T-helper 9 cell (primary cell): ENCODE results near the gene MPPED1.

ENCODE experiments used
- DNase-seq: peaks from one replicate; pipeline ENCODE4 v3.0.0-alpha.2; 2020

The MPPED1 gene

DNA sequence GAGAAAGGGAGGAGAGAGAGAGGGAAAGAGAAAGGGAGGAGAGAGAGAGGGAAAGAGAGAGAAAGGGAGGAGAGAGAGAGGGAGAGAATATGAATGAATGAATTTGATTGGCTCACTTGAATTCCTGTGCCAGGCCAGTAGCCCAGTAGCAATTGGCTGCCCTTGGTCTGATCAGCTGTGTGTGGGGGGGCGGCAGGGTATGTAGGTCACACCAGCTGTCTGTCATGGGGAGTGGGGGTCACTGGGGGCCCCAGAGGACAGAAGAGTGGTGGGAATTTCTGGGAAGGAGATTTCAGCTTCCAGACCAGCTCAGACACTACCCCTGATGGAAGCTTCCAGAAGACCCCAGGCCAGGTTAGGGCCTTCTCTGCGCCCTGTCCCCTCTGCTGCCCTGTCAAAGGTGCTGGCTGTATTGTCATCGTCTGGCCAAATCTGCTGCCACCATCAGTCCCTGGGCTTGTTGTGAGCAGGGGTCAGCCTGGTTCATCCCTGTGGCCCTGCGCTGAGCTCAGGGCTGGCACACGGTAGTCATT, 21.1 kb downstream of the MPPED1 start:
- DNase-seq = no peak

DNA sequence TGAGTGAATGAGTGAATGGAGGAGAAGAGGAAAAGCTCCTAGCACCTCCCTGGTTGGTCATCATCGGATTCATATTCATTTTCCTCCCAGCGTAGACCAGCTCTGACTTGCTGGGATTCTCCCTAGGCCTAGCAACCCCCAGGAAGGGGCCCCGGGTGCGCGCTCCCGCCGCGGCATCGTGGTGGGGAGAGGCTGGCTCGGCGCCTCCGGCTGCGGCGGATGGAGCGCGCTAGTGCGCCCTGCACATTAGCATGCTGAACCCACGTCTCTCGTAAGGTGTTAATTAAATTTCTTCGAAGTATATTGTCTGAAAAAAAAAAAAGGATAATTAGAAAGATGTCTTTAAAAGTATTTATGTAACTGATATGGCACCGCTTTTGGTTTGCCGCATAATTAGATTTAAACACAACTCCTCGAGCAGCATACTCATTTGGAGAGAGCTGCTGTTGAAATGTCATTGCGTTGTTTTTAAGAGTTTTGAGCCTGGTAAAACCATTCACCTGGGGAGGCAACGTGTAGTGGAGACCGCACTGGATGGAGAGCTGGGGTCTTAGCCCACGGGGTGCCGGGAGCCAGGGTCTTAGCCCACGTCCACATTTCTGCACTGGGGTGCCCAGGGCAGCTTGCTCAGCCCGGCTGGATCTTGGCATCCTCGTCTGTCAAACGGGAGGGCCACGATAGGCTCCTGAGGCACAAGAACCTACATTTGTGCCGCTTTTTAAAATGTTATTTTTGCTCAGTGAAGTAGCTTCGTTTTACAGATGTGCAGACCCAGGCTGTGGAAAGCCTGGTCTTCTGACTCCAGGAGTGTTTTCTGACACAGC, 21.8 kb downstream of the MPPED1 start:
- no peak for DNase-seq

DNA sequence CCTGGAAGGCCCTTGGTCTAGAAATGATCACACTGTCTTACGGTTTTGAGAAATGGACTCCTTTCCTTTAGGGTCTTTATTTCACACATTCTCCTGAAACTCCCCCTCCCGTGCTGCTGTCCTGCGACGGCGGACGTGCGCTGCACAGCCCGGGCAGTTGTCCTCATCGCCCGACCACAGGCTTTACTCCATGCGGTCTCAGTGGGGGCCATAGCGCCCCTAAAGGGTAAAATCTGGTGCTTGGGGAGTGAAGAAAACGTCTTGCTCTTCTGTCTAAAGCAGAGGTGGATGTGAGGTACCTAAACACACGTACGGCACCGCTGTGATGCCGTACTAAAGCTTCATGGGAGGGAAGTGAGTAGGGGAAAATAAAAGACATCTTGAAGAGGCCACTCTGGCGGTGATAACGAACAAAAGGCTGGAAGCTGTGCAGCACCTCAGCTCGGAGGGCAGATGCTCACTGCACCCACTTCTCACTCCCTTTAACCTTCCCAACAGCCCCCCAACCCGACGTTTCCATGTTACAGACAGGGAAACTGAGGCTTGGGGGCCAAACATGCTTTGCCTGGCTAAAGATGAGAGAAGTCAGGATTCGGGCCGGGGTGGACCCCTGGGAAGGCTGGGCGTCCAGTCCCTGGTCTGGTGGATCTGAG, 22.6 kb downstream of the MPPED1 start:
- no peak for DNase-seq

DNA sequence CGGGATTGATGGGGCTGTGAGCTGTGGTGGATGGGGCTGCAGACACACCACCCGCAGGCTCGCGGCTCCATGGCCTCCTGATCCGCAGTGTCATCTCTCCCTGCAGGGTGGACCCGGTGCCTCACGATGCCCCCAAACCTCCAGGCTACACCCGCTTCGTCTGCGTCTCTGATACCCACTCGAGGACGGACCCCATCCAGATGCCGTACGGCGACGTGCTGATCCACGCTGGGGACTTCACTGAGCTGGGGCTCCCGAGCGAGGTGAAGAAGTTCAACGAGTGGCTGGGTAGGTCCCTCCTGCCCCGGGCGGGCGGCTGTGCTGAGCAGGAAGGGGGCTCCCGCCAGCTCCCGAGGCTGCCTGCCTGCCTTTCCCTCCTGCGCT, 23.1 kb downstream of the MPPED1 start:
- no peak for DNase-seq

DNA sequence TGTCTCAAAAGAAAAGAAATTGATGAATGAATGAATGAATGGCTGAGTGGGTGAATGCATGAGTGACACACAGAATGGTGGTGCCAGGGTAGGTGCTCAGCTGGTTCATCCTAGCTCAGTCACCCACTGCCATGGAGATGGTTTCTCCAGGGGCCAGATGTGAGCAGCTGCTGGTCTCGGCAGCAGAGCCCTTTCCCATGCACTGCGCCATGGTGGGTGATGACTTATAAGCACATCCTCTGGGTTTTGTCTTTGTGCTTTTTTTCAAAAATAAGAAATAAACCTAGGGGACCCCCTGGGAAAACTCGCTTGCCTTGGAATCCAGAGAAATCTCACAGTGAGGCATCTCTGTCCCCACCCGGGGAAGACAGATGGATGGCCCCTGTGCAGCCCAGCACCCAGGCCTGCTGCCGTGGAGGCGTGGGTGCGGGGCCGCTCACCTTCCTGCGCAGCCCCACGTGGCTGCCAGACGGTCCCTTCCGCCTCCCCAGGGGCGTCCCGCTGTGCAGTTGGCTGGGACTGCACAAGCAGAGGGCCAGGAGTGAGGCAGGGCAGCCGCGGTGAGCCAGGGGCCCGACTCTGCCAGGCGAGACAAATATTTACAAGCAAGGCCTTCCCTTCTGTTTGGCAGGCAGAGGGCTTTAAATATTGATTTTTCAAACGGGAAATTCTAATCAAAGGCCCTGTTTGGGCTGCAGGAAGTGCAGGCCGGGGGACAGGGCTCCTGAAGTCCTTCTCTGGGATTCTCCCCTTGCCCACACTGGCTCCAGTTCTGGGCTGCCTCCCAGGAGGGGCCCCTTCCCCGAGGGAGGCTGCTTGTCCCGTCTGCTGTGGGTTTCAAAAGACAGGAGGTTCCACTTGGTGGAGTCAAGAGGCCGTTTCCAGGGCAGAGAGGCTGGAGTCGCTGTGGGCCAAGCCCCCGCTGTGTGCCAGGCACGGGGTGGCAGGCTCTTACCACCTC, 24.3 kb downstream of the MPPED1 start:
- DNase-seq = no peak

DNA sequence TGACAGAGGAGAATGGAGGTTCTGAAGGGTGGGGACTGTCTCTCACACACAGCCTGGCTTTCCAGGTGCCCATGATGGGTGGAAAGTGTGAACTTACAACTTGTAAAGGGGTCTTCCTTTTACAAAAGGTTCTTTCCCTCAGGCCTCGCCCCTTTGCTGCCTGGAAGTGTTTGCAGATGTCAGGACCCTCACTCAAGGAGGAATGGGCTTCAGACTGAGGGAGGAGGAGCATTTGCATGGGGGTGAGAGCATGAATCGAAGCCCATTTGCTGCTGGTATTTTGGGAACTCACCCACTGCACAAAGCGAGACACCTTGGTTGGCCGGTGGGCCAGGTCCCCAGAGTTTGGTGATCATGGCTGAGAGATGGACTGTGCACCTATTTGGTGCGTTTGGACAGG, 25.1 kb downstream of the MPPED1 start:
- no peak for DNase-seq

DNA sequence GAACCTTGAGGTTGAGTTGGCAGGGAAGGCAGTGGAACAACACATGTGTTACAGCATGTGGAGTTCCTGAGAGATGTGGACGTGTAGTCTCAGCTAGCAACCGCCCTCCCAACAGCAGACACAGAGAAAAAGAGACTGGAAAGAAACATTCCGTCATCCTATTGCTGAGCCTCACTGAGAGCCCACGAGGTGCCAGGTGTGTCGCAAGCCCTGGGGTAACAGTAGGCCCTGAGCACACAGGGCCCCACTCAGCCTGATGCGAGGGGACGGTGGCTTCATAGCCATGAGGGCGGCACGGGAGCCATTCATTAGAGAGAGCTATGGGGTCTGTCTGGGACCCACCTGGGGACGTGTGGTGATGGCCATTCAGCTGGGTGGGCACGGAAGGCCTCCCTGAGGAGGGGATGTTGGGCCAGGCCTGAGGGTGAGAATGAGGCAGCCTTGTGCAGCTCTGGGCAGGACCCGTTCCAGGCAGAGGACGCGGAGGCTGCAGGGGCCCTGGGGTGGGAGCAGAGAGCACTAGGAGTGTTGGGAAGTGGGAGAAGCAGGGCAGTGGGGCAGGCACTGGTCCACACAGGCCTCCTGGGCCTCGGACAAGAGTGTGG, 26.2 kb downstream of the MPPED1 start:
- no peak for DNase-seq

DNA sequence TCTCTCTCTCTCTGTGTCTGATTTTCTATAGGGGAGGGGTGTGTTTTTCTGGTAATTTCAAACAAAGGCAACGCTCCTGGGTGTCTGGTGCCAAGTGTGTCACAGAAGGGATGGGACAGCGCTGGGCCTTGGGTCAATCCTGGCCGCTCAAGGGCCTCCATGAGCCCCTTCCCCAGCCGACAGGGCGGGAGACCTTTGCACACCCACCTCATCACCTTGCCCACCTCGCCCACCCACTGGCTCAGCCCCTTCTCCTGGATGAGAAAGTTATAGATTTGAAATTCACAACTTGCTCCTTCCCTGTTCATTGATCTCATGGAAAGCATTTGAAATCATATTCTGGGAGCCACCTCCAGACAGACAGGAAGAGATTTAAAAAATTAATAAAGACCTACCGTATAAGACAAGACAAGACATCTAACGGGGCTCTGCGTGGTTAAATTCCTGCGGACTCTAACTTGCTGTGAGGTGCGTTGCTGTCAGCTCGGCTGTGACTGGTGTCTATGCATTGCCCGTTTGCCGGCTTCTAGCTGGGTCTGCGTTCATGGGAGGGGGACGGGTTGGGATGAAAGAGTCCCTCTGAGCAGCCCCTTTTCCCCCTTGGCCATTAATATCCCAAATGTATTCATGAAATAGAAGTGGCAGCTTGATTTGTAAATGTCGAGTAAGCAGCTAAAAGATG, 27.0 kb downstream of the MPPED1 start:
- DNase-seq = no peak

DNA sequence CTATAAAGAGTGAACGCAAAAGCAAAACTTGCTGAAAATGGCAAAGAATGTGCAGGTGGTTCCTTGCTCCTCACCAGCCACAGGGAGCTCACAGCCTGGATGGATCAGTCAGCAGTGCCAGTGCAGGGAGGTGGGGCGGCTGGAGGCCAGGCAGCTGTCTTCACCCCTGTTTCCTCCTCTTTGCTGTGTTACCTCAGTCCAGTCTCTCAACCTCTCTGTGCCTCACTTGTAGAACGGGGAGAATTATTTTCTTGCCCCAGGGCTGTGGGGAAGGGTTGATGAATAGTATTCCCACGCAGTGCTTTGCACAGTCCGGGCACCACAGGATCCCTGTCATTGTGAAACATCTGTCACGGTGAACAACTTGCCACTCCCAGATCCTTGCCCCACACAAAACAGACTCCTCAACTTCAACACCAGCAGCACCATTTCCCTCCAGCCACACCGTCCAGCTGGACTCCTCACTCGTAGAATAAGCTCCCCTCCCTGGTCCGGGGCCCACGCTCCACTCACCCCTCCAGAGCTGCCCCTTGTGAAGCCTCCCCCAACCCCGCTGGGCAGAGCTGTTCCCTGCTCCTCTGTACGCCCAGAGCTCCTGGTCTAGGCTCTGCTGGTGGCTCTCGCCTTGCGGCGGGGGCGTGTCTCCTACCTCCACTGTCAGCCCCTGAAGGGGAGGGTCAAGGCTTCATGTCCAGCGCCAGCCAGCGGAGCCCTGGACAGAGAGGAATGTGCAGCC, 27.7 kb downstream of the MPPED1 start:
- DNase-seq = no peak

DNA sequence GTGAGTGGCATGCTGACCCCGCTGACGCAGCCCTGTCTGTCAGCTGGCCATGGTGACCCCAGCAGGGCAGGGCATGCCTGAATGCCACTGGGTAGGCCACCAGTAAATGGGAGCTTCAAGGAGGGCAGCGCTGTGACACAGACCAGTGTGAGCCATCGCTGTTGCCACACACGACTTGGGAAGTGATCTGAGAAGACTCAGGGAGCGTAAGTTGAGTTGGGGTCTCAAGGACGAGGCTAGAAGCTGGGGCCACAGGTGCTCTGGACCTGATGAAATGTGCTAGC, 28.2 kb downstream of the MPPED1 start:
- no peak for DNase-seq

DNA sequence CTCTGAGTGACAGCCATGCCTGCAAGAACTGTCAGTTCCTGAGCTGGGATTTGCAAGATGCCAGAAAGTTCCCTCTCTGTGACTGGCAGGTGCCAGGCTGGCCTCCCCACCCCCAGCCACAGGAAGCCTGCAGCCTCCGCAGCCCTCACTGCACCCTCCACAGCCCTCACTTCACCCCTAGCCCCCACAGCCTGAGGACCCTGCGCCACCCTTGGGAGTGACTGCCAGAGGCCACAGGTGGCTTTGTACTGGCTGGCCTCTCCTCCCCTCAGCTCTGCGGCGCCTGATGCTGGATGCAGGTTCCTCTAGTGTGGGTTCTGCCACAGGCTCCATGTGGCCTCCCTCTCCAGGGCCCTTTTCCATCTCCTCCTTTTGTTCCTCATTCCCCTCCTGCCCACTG, 28.7 kb downstream of the MPPED1 start:
- DNase-seq = no peak

DNA sequence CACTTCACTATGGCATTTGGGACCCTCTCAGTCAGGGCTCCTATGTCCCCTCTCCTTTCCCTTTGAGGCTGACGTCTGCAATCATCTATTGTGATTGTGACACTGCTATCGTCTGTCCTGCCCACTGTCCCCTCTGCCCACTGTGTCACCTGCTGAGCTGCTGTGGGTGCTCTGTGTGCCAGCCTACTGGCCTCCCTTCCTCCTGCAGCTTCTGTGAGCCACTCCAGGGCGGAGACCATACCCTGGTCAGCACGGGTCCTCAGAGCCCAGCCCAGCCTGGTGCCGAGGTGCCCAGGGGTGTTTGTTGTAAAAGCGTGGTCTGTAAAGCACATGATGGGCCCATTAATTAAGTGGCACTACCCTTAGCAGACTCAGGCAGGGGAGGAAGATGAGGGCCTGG, 29.4 kb downstream of the MPPED1 start:
- DNase-seq = no peak

DNA sequence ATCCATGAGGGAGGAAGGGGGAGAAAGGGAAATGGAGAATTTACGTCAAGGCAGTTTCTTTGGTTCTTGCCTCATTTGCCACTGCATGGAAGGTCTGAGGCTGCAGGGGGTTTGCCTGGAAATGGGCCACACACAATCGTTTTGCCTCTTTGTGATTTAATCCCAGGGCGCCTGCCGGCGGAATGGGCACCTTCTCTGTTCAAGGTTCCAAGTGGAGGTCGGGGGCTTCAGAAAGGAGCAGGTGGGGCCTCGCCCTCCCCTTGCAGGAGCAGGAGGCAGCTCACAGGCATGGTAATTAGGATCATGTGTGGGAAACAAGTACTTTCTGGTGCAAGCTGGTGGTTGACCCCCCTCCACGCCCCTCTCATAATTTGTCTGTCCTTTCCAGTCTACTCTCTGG, 29.9 kb downstream of the MPPED1 start:
- DNase-seq = no peak

DNA sequence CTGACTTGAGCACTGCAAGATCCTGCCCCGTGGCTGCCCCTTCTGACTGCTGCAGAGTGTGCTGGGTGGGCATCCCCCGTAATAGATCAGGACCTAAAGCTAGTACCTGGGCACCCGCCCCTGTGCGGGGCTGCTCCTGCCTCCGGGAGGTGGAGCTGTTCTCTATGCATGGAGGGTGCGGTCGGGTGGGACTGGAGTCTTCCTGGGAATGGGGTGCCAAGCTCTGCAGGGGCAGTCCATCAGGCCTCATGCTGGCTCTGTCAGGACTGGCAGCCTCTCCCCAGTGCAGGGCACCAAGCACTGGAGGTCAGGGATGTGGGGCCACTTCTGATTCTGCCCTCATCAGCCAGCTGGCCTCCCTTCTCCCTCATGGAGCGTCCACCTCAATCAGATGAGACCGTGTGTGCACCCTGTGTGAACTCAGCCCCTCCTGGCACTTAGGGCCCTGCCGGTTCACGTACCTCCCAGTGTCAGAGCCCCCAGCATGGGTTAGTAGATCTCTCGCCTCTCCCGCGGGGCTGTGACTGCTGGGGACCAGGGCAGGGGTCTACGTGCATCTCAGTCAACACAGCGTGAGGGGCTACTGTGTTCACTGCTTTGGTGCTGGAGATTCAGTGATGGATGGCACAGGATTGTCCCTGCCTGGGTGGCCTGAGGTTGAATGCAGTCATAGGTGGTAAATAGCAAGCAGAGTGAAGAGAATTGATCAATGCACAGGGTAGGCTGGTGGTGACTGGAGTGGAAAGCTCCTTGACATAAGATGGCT, 30.8 kb downstream of the MPPED1 start:
- no peak for DNase-seq

DNA sequence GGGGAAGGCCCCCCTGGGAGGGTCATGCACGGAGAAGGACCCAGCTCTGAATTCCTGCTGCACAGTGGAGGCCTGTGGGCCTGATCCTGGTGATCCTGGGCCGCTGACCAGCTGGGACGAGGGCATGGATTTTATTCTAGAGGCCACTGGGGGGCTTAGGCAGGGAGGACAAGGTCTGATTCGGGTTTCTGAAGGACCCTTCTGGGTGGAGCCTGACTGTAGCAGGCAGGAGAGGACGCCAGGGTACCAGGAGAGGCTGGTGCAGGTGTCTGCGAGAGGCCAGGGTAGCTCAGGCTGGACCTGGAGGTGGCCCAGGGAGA, 31.3 kb downstream of the MPPED1 start:
- no peak for DNase-seq

DNA sequence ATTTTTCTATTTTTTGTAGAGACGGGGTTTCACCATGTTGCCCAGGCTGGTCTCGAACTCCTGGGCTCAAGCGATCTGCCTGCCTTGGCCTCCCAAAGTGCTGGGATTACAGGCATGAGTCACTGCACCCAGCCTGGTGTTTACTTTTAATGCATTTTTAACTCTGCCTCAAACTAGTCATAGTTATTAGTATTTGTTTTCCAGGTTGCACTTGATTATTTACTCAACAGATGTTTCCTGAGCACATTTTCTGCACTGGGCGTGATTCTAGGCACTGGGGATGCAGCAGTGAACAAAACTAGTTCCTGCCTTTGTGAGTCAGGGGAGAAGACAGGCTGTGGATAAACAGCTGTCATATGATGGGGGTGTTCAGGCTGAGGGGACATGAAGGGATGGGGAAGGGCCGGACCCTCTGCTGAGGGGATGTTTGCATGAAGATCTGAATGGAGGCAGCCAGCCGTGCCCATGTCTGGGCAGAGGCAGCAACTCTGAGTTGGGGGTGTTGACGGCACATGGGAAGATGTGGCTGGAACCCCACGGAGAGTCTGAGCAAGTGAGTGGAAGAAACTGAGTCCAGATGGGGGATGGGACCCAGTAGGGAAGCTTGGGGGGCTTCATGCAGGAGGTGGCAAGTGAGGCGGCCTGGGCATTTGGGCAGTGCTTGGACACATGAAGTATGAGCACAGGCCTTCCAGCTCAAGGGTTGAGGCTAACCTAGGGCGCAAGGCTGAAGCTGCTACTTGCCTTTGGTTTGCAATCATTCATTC, 34.4 kb downstream of the MPPED1 start:
- no peak for DNase-seq

DNA sequence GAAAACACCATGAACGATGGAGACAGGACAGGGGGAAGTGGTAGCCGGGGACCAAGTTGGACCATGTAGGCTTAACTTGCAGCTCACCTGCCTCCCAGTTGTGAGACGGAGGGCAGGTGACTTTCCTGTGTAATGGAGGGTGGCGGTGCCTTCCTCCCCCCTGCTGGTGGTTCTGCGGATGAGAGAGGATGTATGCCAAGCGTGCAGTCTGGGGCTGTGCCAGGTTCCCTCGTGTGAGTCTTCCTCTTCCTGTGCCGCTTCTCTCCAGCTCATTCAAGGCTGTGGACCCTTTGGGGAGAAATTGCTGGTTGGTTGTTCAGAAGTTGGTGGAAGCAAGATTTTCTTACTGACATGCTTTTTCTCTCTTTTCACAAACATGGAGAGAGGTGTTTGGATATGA, 35.1 kb downstream of the MPPED1 start:
- no peak for DNase-seq

DNA sequence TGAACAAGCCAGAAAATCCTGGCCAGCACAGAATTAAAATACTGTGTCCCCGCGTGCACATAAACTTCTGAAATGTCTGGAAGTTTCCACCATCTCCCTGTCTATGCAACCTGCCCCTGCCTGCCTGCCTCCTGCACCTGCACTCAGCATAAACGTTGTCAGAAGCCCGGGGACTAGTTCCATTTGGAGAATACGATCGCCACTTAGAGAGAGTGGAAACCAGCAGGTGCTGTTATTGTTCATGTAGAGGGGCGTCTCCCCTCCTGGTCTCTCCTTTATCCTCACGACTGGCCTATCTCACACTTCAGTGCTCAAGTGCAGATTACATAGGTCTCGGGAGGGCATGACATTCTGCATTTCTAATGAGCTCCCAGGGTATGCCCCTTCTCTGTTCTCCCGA, 35.6 kb downstream of the MPPED1 start:
- no peak for DNase-seq

DNA sequence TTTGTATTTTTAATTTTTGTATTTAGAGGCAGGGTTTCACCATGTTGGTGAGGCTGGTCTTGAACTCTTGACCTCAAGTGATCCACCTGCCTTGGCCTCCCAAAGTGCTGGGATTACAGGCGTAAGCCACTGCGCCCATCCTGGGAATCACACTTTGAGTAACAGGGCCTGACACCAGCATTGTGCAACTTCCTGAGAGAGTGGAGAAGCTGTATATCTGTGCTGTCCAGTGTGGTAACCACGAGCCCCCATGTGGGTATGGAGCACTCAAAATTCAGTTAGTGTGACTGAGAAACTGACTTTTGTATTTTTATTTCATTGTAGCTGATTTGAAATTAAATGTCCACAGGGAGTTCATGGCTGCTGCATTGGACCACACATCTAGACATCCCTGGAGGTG, 36.2 kb downstream of the MPPED1 start:
- no peak for DNase-seq

DNA sequence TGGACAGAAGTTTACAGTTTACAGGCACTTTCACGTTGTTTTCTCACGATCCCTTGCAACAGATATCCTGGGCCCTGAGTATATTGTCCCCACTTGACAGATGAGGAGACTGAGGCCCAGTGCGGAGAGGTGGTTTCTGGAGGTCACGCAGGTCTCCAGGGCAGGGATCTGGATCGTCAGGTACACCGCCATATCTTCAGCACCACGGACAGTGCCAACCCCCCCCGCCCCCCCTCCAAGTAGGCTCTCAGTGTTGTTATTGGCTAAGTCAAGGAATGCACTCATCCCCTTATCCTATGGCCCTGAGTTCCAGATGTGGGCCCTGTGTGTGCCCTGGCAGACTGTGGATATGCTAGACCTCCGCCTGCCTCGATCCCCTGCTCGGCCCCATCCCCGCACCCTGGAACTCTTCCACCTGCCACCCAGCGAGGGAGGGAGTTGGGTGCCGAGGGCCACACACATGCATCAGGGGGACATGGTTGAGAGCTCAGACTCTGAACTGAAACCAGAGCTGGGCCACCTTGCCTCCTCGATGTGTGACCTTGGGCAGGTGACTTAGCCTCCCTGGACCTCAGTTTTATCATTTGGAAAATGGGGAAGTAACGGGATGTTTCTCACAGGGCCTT, 37.5 kb downstream of the MPPED1 start:
- DNase-seq = no peak
